Measurements from ENCODE around the gene TAS2R40. TPM values are rescaled to one million over a fixed set of nuclear protein-coding genes. Genes with fewer than 3 reads are reported as not detected.
A peak's percentile ranks its signal among the peaks of the same experiment; 100 is the strongest.

TAS2R40 gene
- total RNA-seq, 1 experiment from 2014 or later = not detected

- Mint-ChIP-seq H3K27me3 (ENCODE audit: unreplicated experiment) (peaks cover 21% of the 10 kb centered on the region), H3K9me3 (ENCODE audit: low read depth, unreplicated experiment) (no peaks in the 10 kb centered on the region), H3K27ac (ENCODE audit: unreplicated experiment) (no peak overlapping the region), H3K4me1 (ENCODE audit: low read depth, unreplicated experiment) (peaks cover 14% of the 10 kb centered on the region), H3K36me3 (ENCODE audit: insufficient read depth, unreplicated experiment) (no peaks in the 10 kb centered on the region), H3K4me3 (ENCODE audit: low read depth, unreplicated experiment) (no peak overlapping the region)
- DNase-seq = no peak
- no peak for TF ChIP-seq CTCF (IDR thresholded peaks at IDR 0.05; ENCODE audit: unreplicated experiment)
- no TSS peak for BruUV-seq (replicated peaks)
- CTCF ChIA-PET = interaction anchor here (0.7 to 2.1 kb wide), 9 partner anchors 19 to 176 kb away, joined by 3 to 16 read pairs (median 6); partner anchors contain the start of genes GSTK1 and TAS2R40
- intact Hi-C loops (cut with micrococcal nuclease; ENCODE audit: unreplicated experiment) = loop anchor here (1.0 to 10.0 kb wide), 4 partner anchors 65 to 255 kb away; partner anchors contain the start of gene EPHA1
Observed at GRCh38 chr7:143239813-143240212, 18.0 kb downstream of the TAS2R40 start.

GRCh38 chr7:143240291-143241168 is 18.7 kb downstream of the TAS2R40 start:
- CTCF ChIA-PET = interaction anchor here (0.6 to 2.1 kb wide), 14 partner anchors 15 to 732 kb away, joined by 3 to 16 read pairs (median 6); partner anchors contain the start of genes GSTK1 and TAS2R40
- DNase-seq = peak; percentile 69
- Mint-ChIP-seq H3K27ac (ENCODE audit: unreplicated experiment) (no peak overlapping the region), H3K9me3 (ENCODE audit: low read depth, unreplicated experiment) (no peaks in the 10 kb centered on the region), H3K36me3 (ENCODE audit: insufficient read depth, unreplicated experiment) (no peaks in the 10 kb centered on the region), H3K4me3 (ENCODE audit: low read depth, unreplicated experiment) (no peak overlapping the region), H3K4me1 (ENCODE audit: low read depth, unreplicated experiment) (peaks cover 20% of the 10 kb centered on the region), H3K27me3 (ENCODE audit: unreplicated experiment) (peaks cover 21% of the 10 kb centered on the region)
- peak; percentile 63 for TF ChIP-seq CTCF (IDR thresholded peaks at IDR 0.05; ENCODE audit: unreplicated experiment)
- intact Hi-C loops (cut with micrococcal nuclease; ENCODE audit: unreplicated experiment) = loop anchor here (1.0 to 10.0 kb wide), 4 partner anchors 65 to 254 kb away; partner anchors contain the start of gene EPHA1
- no TSS peak for BruUV-seq (replicated peaks)

- no peaks in the 10 kb centered on the region for H3K36me3 Mint-ChIP-seq (ENCODE audit: insufficient read depth, unreplicated experiment)
- H3K27me3 Mint-ChIP-seq (ENCODE audit: unreplicated experiment) = peaks cover 3% of the 10 kb centered on the region
- BruUV-seq (replicated peaks) = no TSS peak
- no peak for TF ChIP-seq CTCF (IDR thresholded peaks at IDR 0.05; ENCODE audit: unreplicated experiment)
- intact Hi-C loops (cut with micrococcal nuclease; ENCODE audit: unreplicated experiment) = loop anchor here (10.0 kb wide), 1 partner anchor 252 kb away; no protein-coding TSS in a partner anchor
- no peaks in the 10 kb centered on the region for H3K9me3 Mint-ChIP-seq (ENCODE audit: low read depth, unreplicated experiment)
- CTCF ChIA-PET = no interaction called here
- peaks cover 37% of the 10 kb centered on the region for H3K4me1 Mint-ChIP-seq (ENCODE audit: low read depth, unreplicated experiment)
- no peak overlapping the region for H3K4me3 Mint-ChIP-seq (ENCODE audit: low read depth, unreplicated experiment)
- DNase-seq = no peak
- no peak overlapping the region for H3K27ac Mint-ChIP-seq (ENCODE audit: unreplicated experiment)
Observed at GRCh38 chr7:143242306-143242705, 20.5 kb downstream of the TAS2R40 start.

- intact Hi-C loops (cut with micrococcal nuclease; ENCODE audit: unreplicated experiment) = loop anchor here (10.0 kb wide), 1 partner anchor 252 kb away; no protein-coding TSS in a partner anchor
- BruUV-seq (replicated peaks) = no TSS peak
- no peak overlapping the region for H3K4me3 Mint-ChIP-seq (ENCODE audit: low read depth, unreplicated experiment)
- no peak for TF ChIP-seq CTCF (IDR thresholded peaks at IDR 0.05; ENCODE audit: unreplicated experiment)
- H3K4me1 Mint-ChIP-seq (ENCODE audit: low read depth, unreplicated experiment) = peaks cover 45% of the 10 kb centered on the region
- no peaks in the 10 kb centered on the region for H3K9me3 Mint-ChIP-seq (ENCODE audit: low read depth, unreplicated experiment)
- no peaks in the 10 kb centered on the region for H3K36me3 Mint-ChIP-seq (ENCODE audit: insufficient read depth, unreplicated experiment)
- no peak for DNase-seq
- no peaks in the 10 kb centered on the region for H3K27me3 Mint-ChIP-seq (ENCODE audit: unreplicated experiment)
- CTCF ChIA-PET = interaction anchor here (0.7 to 1.8 kb wide), 4 partner anchors 19 to 236 kb away, joined by 3 to 6 read pairs (median 5); no protein-coding TSS in a partner anchor
- H3K27ac Mint-ChIP-seq (ENCODE audit: unreplicated experiment) = no peak overlapping the region
Observed at GRCh38 chr7:143243111-143243510, 21.3 kb downstream of the TAS2R40 start.
